MM.1S (cell line): Measurements from ENCODE around the gene FBLIM1.

Experiments used
- DNase-seq: peaks from one replicate; pipeline ENCODE4 v3.0.0-alpha.2; 2015
- H2AFZ ChIP-seq: fragments of 300-600 bp; sonication (generic); 2 replicates; pipeline ENCODE4 v1.6.0; 2016; ENCODE audit warnings: antibody characterized with exemption, low read length
- H3F3A ChIP-seq: fragments of 300-600 bp; sonication (generic); 2 replicates; pipeline ENCODE4 v1.6.1; 2016; ENCODE audit warnings: mild to moderate bottlenecking, antibody characterized with exemption, low read length, moderate library complexity, mixed read lengths; ENCODE audit not compliant: insufficient read depth
- H3K27ac ChIP-seq: fragments of 300-600 bp; sonication (generic); 2 replicates; pipeline ENCODE4 v1.5.1; 2016; ENCODE audit warnings: mild to moderate bottlenecking, low read length
- H3K27me3 ChIP-seq: fragments of 300-600 bp; sonication (generic); replicated peaks from 2 replicates; pipeline ENCODE4 v1.6.0; 2016; ENCODE audit warnings: low read length; ENCODE audit not compliant: insufficient read depth
- H3K36me3 ChIP-seq: fragments of 300-600 bp; sonication (generic); replicated peaks from 2 replicates; pipeline ENCODE4 v1.6.1; 2016; ENCODE audit warnings: mild to moderate bottlenecking, low read length, mixed read lengths; ENCODE audit not compliant: insufficient read depth
- H3K4me1 ChIP-seq: fragments of 300-600 bp; sonication (generic); 2 replicates; pipeline ENCODE4 v1.6.1; 2016; ENCODE audit warnings: low read length, mixed read lengths
- H3K4me2 ChIP-seq: fragments of 300-600 bp; sonication (generic); 2 replicates; pipeline ENCODE4 v1.6.0; 2016; ENCODE audit warnings: low read depth, low read length
- H3K4me3 ChIP-seq: fragments of 300-600 bp; sonication (generic); 2 replicates; pipeline ENCODE4 v1.5.1; 2016; ENCODE audit warnings: low read length, mixed read lengths
- H3K79me2 ChIP-seq: fragments of 300-600 bp; sonication (generic); 2 replicates; pipeline ENCODE4 v1.6.1; 2016; ENCODE audit warnings: mixed run types, low read length, mixed read lengths
- H3K9ac ChIP-seq: fragments of 300-600 bp; sonication (generic); 2 replicates; pipeline ENCODE4 v1.6.1; 2016; ENCODE audit warnings: low read length, mixed read lengths
- H3K9me2 ChIP-seq: fragments of 300-600 bp; sonication (generic); replicated peaks from 2 replicates; pipeline ENCODE4 v1.6.1; 2016; ENCODE audit warnings: mild to moderate bottlenecking, low read length, mixed read lengths; ENCODE audit not compliant: insufficient read depth
- H3K9me3 ChIP-seq: fragments of 300-600 bp; sonication (generic); replicated peaks from 2 replicates; pipeline ENCODE4 v1.6.1; 2016; ENCODE audit warnings: mild to moderate bottlenecking, low read length, mixed read lengths; ENCODE audit not compliant: insufficient read depth
- H4K20me1 ChIP-seq: fragments of 300-600 bp; sonication (generic); 2 replicates; pipeline ENCODE4 v1.6.1; 2016; ENCODE audit warnings: mild to moderate bottlenecking, low read length, moderate library complexity, mixed read lengths; ENCODE audit not compliant: insufficient read depth
- EZH2 ChIP-seq: fragments of 300-600 bp; sonication (generic); optimal IDR thresholded peaks from 2 replicates; pipeline ENCODE3; 2017; ENCODE audit warnings: low read depth, mild to moderate bottlenecking, antibody characterized with exemption, low read length, mixed read lengths
- EZH2phosphoT487 ChIP-seq: fragments of 300-600 bp; sonication (generic); IDR thresholded peaks from 2 replicates; pipeline ENCODE4 v1.6.1; 2018; ENCODE audit warnings: antibody characterized with exemption, low read length
- TF ChIP-seq, protein P1 (sequence below): fragments of 300-600 bp; sonication (generic); IDR thresholded peaks from 2 replicates; pipeline ENCODE4 v1.5.1; 2016; ENCODE audit warnings: antibody characterized with exemption, low read length, mixed read lengths

Gene FBLIM1

DNA sequence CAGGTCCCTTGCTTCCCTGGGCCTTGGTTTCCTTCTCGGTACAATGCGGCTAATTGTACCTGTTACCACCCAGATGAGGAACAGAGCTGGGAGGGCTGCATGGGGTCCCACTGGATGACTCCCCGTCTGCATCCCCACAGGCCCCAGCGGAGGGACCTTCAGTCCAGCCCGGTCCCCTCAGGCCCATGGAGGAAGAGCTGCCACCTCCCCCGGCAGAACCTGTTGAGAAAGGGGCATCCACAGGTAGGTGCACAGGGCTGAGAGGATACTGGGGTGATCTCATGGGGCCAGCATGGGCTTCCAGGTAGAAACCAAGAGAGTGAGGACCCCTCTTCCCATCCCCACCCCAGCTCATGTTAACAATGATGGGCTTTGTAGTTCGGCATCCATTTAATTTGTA, 9.8 kb downstream of the FBLIM1 start:
- Histone ChIP-seq H3K79me2 (no peaks in the 10 kb centered on the region), H3K4me2 (no peak overlapping the region), H3K4me3 (no peak overlapping the region), H3K9ac (no peak overlapping the region), H3K27ac (no peak overlapping the region), H4K20me1 (no peaks in the 10 kb centered on the region), H3F3A (no peaks in the 10 kb centered on the region), H3K9me3 (no peaks in the 10 kb centered on the region), H3K27me3 (no peaks in the 10 kb centered on the region), H2AFZ (no peak overlapping the region), H3K9me2 (no peaks in the 10 kb centered on the region), H3K4me1 (no peaks in the 10 kb centered on the region), H3K36me3 (no peaks in the 10 kb centered on the region)
- TF ChIP-seq EZH2: no peak
- TF ChIP-seq EZH2phosphoT487: no peak
- TF ChIP-seq, protein P1, sequence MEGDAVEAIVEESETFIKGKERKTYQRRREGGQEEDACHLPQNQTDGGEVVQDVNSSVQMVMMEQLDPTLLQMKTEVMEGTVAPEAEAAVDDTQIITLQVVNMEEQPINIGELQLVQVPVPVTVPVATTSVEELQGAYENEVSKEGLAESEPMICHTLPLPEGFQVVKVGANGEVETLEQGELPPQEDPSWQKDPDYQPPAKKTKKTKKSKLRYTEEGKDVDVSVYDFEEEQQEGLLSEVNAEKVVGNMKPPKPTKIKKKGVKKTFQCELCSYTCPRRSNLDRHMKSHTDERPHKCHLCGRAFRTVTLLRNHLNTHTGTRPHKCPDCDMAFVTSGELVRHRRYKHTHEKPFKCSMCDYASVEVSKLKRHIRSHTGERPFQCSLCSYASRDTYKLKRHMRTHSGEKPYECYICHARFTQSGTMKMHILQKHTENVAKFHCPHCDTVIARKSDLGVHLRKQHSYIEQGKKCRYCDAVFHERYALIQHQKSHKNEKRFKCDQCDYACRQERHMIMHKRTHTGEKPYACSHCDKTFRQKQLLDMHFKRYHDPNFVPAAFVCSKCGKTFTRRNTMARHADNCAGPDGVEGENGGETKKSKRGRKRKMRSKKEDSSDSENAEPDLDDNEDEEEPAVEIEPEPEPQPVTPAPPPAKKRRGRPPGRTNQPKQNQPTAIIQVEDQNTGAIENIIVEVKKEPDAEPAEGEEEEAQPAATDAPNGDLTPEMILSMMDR: no peak
- no peak for DNase-seq

DNA sequence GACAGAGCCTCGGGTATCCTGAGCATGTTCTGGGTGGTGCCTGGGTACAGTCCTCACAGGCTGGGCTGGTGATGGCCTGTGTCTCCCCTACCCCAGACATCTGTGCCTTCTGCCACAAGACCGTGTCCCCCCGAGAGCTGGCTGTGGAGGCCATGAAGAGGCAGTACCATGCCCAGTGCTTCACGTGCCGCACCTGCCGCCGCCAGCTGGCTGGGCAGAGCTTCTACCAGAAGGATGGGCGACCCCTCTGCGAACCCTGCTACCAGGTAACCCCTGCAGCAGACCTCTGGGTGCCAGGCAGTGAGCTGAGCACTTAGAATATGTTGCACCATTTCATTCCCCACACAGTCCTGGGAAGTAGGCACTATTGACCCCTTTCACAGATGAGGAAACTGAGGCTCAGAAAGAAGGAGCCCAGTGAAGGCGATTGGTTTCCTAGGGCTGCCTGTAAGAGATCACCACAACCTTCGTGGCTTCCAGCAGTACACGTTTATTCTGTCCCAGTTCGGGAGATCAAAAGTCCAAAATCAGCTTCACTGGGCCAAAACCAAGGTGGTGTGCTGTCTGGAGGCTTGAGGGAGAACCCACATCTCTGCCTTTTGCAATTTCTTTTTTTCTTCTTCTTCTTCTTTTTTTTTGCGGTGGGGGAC, 11.8 kb downstream of the FBLIM1 start:
- no peaks in the 10 kb centered on the region for H3K9me2 ChIP-seq
- H3F3A ChIP-seq: no peaks in the 10 kb centered on the region
- H3K79me2 ChIP-seq: no peaks in the 10 kb centered on the region
- H3K27ac ChIP-seq: no peak overlapping the region
- H4K20me1 ChIP-seq: no peaks in the 10 kb centered on the region
- TF ChIP-seq EZH2: no peak
- no peaks in the 10 kb centered on the region for H3K27me3 ChIP-seq
- no peak overlapping the region for H3K4me3 ChIP-seq
- no peaks in the 10 kb centered on the region for H3K4me1 ChIP-seq
- H3K9me3 ChIP-seq: no peaks in the 10 kb centered on the region
- H3K4me2 ChIP-seq: no peak overlapping the region
- DNase-seq: no peak
- H3K36me3 ChIP-seq: no peaks in the 10 kb centered on the region
- H3K9ac ChIP-seq: no peak overlapping the region
- H2AFZ ChIP-seq: no peak overlapping the region

DNA sequence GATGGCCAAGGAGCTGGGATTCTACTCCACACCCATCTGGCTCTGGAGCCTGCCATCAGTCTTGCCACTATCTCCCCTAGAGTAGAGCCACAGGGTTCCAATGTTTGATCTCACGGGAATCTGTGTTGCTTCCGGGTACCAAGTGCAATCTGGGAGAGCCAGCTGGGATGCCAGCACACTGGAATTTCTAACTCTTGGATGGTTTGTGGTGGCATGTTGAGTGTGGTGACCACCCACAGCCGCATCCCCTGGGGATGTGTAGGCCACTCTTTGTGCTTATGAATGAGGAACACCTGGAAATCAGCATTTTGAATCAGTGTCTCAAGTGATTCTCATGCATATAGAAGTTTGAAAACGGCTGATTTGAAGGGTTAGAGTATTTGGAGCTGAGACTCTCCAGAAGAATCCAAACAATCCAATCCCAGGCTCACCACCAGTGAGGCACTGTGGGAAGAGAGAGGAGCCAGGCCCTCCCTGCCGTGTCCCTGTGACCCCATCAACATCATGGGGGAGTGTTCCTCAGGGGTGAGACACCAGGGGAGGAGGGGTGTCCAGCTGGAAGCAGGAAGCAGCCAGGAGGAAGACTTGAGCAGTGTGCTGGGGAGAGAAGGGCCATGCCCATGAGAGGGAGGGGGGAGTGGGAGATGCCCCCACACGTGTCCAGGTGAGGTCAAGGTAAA, 13.4 kb downstream of the FBLIM1 start:
- Histone ChIP-seq H3K36me3 (no peaks in the 10 kb centered on the region), H4K20me1 (no peaks in the 10 kb centered on the region), H3K9ac (no peak overlapping the region), H3K4me2 (no peak overlapping the region), H3K4me1 (no peaks in the 10 kb centered on the region), H3K9me3 (no peaks in the 10 kb centered on the region), H3K4me3 (no peak overlapping the region), H2AFZ (no peak overlapping the region), H3K27me3 (no peaks in the 10 kb centered on the region), H3K27ac (no peak overlapping the region), H3F3A (no peaks in the 10 kb centered on the region), H3K9me2 (no peaks in the 10 kb centered on the region), H3K79me2 (no peaks in the 10 kb centered on the region)
- TF ChIP-seq EZH2phosphoT487 (no peak), EZH2 (no peak)
- TF ChIP-seq, protein P1: no peak
- DNase-seq: no peak

DNA sequence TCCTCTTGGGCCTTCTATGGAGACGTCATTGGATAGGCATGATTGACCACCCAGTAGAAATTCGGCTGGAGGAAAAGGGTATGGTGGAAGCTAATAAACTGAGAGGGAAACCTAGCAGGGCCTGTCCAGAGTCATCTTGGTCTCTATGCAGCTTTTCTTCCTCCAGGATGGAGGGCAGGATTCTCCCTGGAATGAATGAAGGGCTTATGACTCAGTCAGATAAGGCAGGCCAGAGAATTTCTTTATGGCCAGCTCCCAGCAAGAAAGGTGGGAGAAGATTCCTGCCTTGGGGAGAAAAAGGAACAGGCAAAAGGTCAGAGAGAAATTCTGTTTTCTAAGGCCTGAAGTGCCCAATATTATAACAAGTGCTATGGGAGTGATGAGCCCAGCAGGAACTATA, 17.1 kb downstream of the FBLIM1 start:
- Histone ChIP-seq H3K9me3 (no peaks in the 10 kb centered on the region), H4K20me1 (no peaks in the 10 kb centered on the region), H3K27ac (no peak overlapping the region), H2AFZ (no peak overlapping the region), H3K27me3 (no peaks in the 10 kb centered on the region), H3F3A (no peaks in the 10 kb centered on the region), H3K36me3 (no peaks in the 10 kb centered on the region), H3K4me3 (no peak overlapping the region), H3K79me2 (no peaks in the 10 kb centered on the region), H3K4me1 (no peaks in the 10 kb centered on the region), H3K9ac (no peak overlapping the region), H3K4me2 (no peak overlapping the region), H3K9me2 (no peaks in the 10 kb centered on the region)
- TF ChIP-seq EZH2phosphoT487: no peak
- TF ChIP-seq, protein P1: no peak
- TF ChIP-seq EZH2: no peak
- DNase-seq: no peak
